ENCODE data around the gene ABHD3. TPM values are rescaled to one million over a fixed set of nuclear protein-coding genes. Genes with fewer than 3 reads are reported as not detected.
A peak's percentile ranks its signal among the peaks of the same experiment; 100 is the strongest.
"Not testable (repeated sequence)": the region's sequence is repeated elsewhere in the genome, so short reads cannot be mapped to it uniquely, and the experiment has no call there.

Gene ABHD3
- total RNA-seq, 1 donor from 2014 or later: 5.0 TPM

GRCh38 chr18:21703241-21703820 lies 1.2 kb downstream of the ABHD3 start:
- DNase-seq (ENCODE audit: low read depth, low spot score): no peak

- DNase-seq (ENCODE audit: low read depth, low spot score): no peak
Observed at GRCh38 chr18:21702602-21703001, 2.0 kb downstream of the ABHD3 start.

GRCh38 chr18:21701621-21702020 lies 3.0 kb downstream of the ABHD3 start:
- no peak for DNase-seq (ENCODE audit: low read depth, low spot score)

GRCh38 chr18:21700528-21701075 lies 4.0 kb downstream of the ABHD3 start:
- no peak for DNase-seq (ENCODE audit: low read depth, low spot score)

- no peak for DNase-seq (ENCODE audit: low read depth, low spot score)
Observed at GRCh38 chr18:21693322-21693721, 11.3 kb downstream of the ABHD3 start.

GRCh38 chr18:21689736-21690135 lies 14.8 kb downstream of the ABHD3 start:
- no peak for DNase-seq (ENCODE audit: low read depth, low spot score)

GRCh38 chr18:21686282-21687105 lies 18.1 kb downstream of the ABHD3 start:
- no peak for DNase-seq (ENCODE audit: low read depth, low spot score)

GRCh38 chr18:21685556-21685981 lies 19.0 kb downstream of the ABHD3 start:
- not testable (repeated sequence) for DNase-seq (ENCODE audit: low read depth, low spot score)

GRCh38 chr18:21684731-21685130 lies 19.8 kb downstream of the ABHD3 start:
- no peak for DNase-seq (ENCODE audit: low read depth, low spot score)

- DNase-seq (ENCODE audit: low read depth, low spot score): no peak
Observed at GRCh38 chr18:21682371-21683051, 22.1 kb downstream of the ABHD3 start.

GRCh38 chr18:21680161-21680560 lies 24.4 kb downstream of the ABHD3 start:
- DNase-seq (ENCODE audit: low read depth, low spot score): no peak

GRCh38 chr18:21678859-21679258 lies 25.7 kb downstream of the ABHD3 start:
- DNase-seq (ENCODE audit: low read depth, low spot score): no peak

- DNase-seq (ENCODE audit: low read depth, low spot score): not testable (repeated sequence)
Observed at GRCh38 chr18:21675354-21675753, 29.2 kb downstream of the ABHD3 start.

- DNase-seq (ENCODE audit: low read depth, low spot score): no peak
Observed at GRCh38 chr18:21672521-21673267, 31.9 kb downstream of the ABHD3 start.

- no peak for DNase-seq (ENCODE audit: low read depth, low spot score)
Observed at GRCh38 chr18:21669736-21670285, 34.8 kb downstream of the ABHD3 start.

GRCh38 chr18:21664069-21664468 lies 40.5 kb downstream of the ABHD3 start:
- DNase-seq (ENCODE audit: low read depth, low spot score): no peak

- DNase-seq (ENCODE audit: low read depth, low spot score): no peak
Observed at GRCh38 chr18:21663578-21663977, 41.0 kb downstream of the ABHD3 start.

- no peak for DNase-seq (ENCODE audit: low read depth, low spot score)
Observed at GRCh38 chr18:21662581-21662980, 42.0 kb downstream of the ABHD3 start.

- DNase-seq (ENCODE audit: low read depth, low spot score): no peak
Observed at GRCh38 chr18:21660078-21660477, 44.5 kb downstream of the ABHD3 start.

GRCh38 chr18:21656402-21656801 lies 48.2 kb downstream of the ABHD3 start:
- DNase-seq (ENCODE audit: low read depth, low spot score): peak; percentile 24

GRCh38 chr18:21653361-21653760 lies 51.2 kb downstream of the ABHD3 start:
- DNase-seq (ENCODE audit: low read depth, low spot score): no peak

Measured in pulmonary artery endothelial cell (primary cell).